ENCODE measurements around the gene TMEM131. TPM values are rescaled to one million over a fixed set of nuclear protein-coding genes. Genes with fewer than 3 reads are reported as not detected.

The TMEM131 gene
- total RNA-seq, 1 donor from 2014 or later: 43.9 TPM

- no peaks in the 10 kb centered on the region for H3K27me3 Mint-ChIP-seq (ENCODE audit: low read depth)
- H3K36me3 Mint-ChIP-seq (ENCODE audit: low read depth): peaks cover 7% of the 10 kb centered on the region
- H3K9me3 Mint-ChIP-seq: no peaks in the 10 kb centered on the region
- no peak for DNase-seq (ENCODE audit: low read depth, low spot score)
- peaks cover 27% of the 10 kb centered on the region for H3K4me1 Mint-ChIP-seq
- TF ChIP-seq CTCF (conservative IDR thresholded peaks at IDR 0.05): no peak
- peak overlapping the region; percentile 70 for H3K27ac Mint-ChIP-seq (ENCODE audit: unreplicated experiment)
- H3K4me3 Mint-ChIP-seq: no peak overlapping the region
Observed at GRCh38 chr2:97752342-97753334, 243.1 kb downstream of the TMEM131 start.

GRCh38 chr2:97751752-97752151 is 244.0 kb downstream of the TMEM131 start:
- H3K4me1 Mint-ChIP-seq: peaks cover 33% of the 10 kb centered on the region
- no peak overlapping the region for H3K27ac Mint-ChIP-seq (ENCODE audit: unreplicated experiment)
- H3K27me3 Mint-ChIP-seq (ENCODE audit: low read depth): no peaks in the 10 kb centered on the region
- H3K9me3 Mint-ChIP-seq: no peaks in the 10 kb centered on the region
- TF ChIP-seq CTCF (conservative IDR thresholded peaks at IDR 0.05): no peak
- H3K36me3 Mint-ChIP-seq (ENCODE audit: low read depth): peaks cover 8% of the 10 kb centered on the region
- no peak for DNase-seq (ENCODE audit: low read depth, low spot score)
- H3K4me3 Mint-ChIP-seq: no peak overlapping the region

- Mint-ChIP-seq H3K27me3 (ENCODE audit: low read depth) (no peaks in the 10 kb centered on the region), H3K4me1 (peaks cover 37% of the 10 kb centered on the region), H3K4me3 (no peak overlapping the region), H3K27ac (ENCODE audit: unreplicated experiment) (no peak overlapping the region), H3K9me3 (no peaks in the 10 kb centered on the region), H3K36me3 (ENCODE audit: low read depth) (peaks cover 8% of the 10 kb centered on the region)
- DNase-seq (ENCODE audit: low read depth, low spot score): no peak
- TF ChIP-seq CTCF (conservative IDR thresholded peaks at IDR 0.05): no peak
Observed at GRCh38 chr2:97750017-97750416, 245.7 kb downstream of the TMEM131 start.

GRCh38 chr2:97749581-97749980 is 246.2 kb downstream of the TMEM131 start:
- peak overlapping the region; percentile 32 for H3K27ac Mint-ChIP-seq (ENCODE audit: unreplicated experiment)
- H3K9me3 Mint-ChIP-seq: no peaks in the 10 kb centered on the region
- no peak for DNase-seq (ENCODE audit: low read depth, low spot score)
- no peaks in the 10 kb centered on the region for H3K27me3 Mint-ChIP-seq (ENCODE audit: low read depth)
- peaks cover 37% of the 10 kb centered on the region for H3K4me1 Mint-ChIP-seq
- no peak overlapping the region for H3K4me3 Mint-ChIP-seq
- peaks cover 5% of the 10 kb centered on the region for H3K36me3 Mint-ChIP-seq (ENCODE audit: low read depth)
- TF ChIP-seq CTCF (conservative IDR thresholded peaks at IDR 0.05): no peak

- H3K36me3 Mint-ChIP-seq (ENCODE audit: low read depth): peaks cover 15% of the 10 kb centered on the region
- no peaks in the 10 kb centered on the region for H3K9me3 Mint-ChIP-seq
- peak overlapping the region; percentile 6 for H3K27ac Mint-ChIP-seq (ENCODE audit: unreplicated experiment)
- DNase-seq (ENCODE audit: low read depth, low spot score): no peak
- H3K27me3 Mint-ChIP-seq (ENCODE audit: low read depth): no peaks in the 10 kb centered on the region
- H3K4me1 Mint-ChIP-seq: peaks cover 31% of the 10 kb centered on the region
- no peak for TF ChIP-seq CTCF (conservative IDR thresholded peaks at IDR 0.05)
- no peak overlapping the region for H3K4me3 Mint-ChIP-seq
Observed at GRCh38 chr2:97747716-97748115, 248.0 kb downstream of the TMEM131 start.

Measured in neural crest cell (in vitro differentiated cells).